Activated CD4-positive, alpha-beta memory T cell treated with anti-CD3 and anti-CD28 coated beads for 36 hours (primary cell): ENCODE data around the gene AK8. TPM values are rescaled to one million over a fixed set of nuclear protein-coding genes. Genes with fewer than 3 reads are reported as not detected.

Source experiments
- CTCF ChIA-PET: fragments of 350-600 bp; sonication (Branson Sonifier 250); formaldehyde crosslinking; loops from one replicate; lab custom pipeline; 2021; ENCODE audit warnings: antibody characterized with exemption, inconsistent platforms; lab: Charles Lee
- POLR2A ChIA-PET: fragments of 350-600 bp; sonication (Branson Sonifier 250); formaldehyde crosslinking; loops from one replicate; lab custom pipeline; 2021; ENCODE audit warnings: antibody characterized with exemption; lab: Charles Lee
- DNase-seq: peaks from one replicate; pipeline ENCODE4 v3.0.0-alpha.2; 2020
- H3K27ac Mint-ChIP-seq: one replicate; pipeline ENCODE4 v1.8.0; 2021; ENCODE audit warnings: mixed read lengths
- H3K27me3 Mint-ChIP-seq: one replicate; pipeline ENCODE4 v1.8.0; 2021; ENCODE audit warnings: mixed read lengths
- H3K36me3 Mint-ChIP-seq: one replicate; pipeline ENCODE4 v1.8.0; 2021; ENCODE audit warnings: mixed read lengths
- H3K4me1 Mint-ChIP-seq: one replicate; pipeline ENCODE4 v1.8.0; 2021; ENCODE audit warnings: low read depth, mixed read lengths
- H3K4me3 Mint-ChIP-seq: one replicate; pipeline ENCODE4 v1.8.0; 2021; ENCODE audit warnings: mild to moderate bottlenecking, mixed read lengths
- H3K9me3 Mint-ChIP-seq: one replicate; pipeline ENCODE4 v1.8.0; 2021; ENCODE audit warnings: mixed read lengths
- intact Hi-C: fragments of 100-400 bp; cut with micrococcal nuclease; formaldehyde crosslinking; loops from one replicate; pipeline ENCODE4 v1.15.1; 2023
- total RNA-seq, 2 experiments: library from RNA; stranded (reverse); gene quantifications; one replicate each; pipeline ENCODE4 v1.2.3, GENCODE V29; 2021

Gene AK8
- total RNA-seq, 2 experiments from 2014 or later = 0.10 to 0.39 TPM

GRCh38 chr9:132832171-132832881 is 45.8 kb downstream of the AK8 start:
- Mint-ChIP-seq H3K4me1 (no peaks in the 10 kb centered on the region), H3K9me3 (no peaks in the 10 kb centered on the region), H3K27me3 (peaks cover 12% of the 10 kb centered on the region), H3K27ac (no peak overlapping the region), H3K4me3 (no peak overlapping the region), H3K36me3 (no peaks in the 10 kb centered on the region)
- ChIA-PET POLR2A (no interaction called here), CTCF (no interaction called here)
- DNase-seq = no peak
- intact Hi-C loops = no loop called here

- no peak overlapping the region for H3K27ac Mint-ChIP-seq
- H3K9me3 Mint-ChIP-seq = no peaks in the 10 kb centered on the region
- intact Hi-C loops = no loop called here
- ChIA-PET POLR2A (no interaction called here), CTCF (no interaction called here)
- no peak for DNase-seq
- no peaks in the 10 kb centered on the region for H3K36me3 Mint-ChIP-seq
- H3K4me1 Mint-ChIP-seq = no peaks in the 10 kb centered on the region
- H3K27me3 Mint-ChIP-seq = peaks cover 25% of the 10 kb centered on the region
- no peak overlapping the region for H3K4me3 Mint-ChIP-seq
Observed at GRCh38 chr9:132828201-132828770, 49.8 kb downstream of the AK8 start.

- Mint-ChIP-seq H3K27ac (no peak overlapping the region), H3K4me1 (no peaks in the 10 kb centered on the region), H3K4me3 (no peak overlapping the region), H3K27me3 (peaks cover 30% of the 10 kb centered on the region), H3K36me3 (no peaks in the 10 kb centered on the region), H3K9me3 (no peaks in the 10 kb centered on the region)
- ChIA-PET POLR2A (no interaction called here), CTCF (no interaction called here)
- no peak for DNase-seq
- intact Hi-C loops = no loop called here
Observed at GRCh38 chr9:132827366-132827765, 50.7 kb downstream of the AK8 start.

- Mint-ChIP-seq H3K27ac (no peak overlapping the region), H3K4me3 (no peak overlapping the region), H3K36me3 (no peaks in the 10 kb centered on the region), H3K4me1 (no peaks in the 10 kb centered on the region), H3K9me3 (no peaks in the 10 kb centered on the region), H3K27me3 (peaks cover 32% of the 10 kb centered on the region)
- DNase-seq = no peak
- intact Hi-C loops = no loop called here
- ChIA-PET CTCF (no interaction called here), POLR2A (no interaction called here)
Observed at GRCh38 chr9:132826621-132827365, 51.3 kb downstream of the AK8 start.

- intact Hi-C loops = no loop called here
- no peak overlapping the region for H3K4me3 Mint-ChIP-seq
- ChIA-PET POLR2A (no interaction called here), CTCF (no interaction called here)
- DNase-seq = no peak
- no peaks in the 10 kb centered on the region for H3K36me3 Mint-ChIP-seq
- no peaks in the 10 kb centered on the region for H3K4me1 Mint-ChIP-seq
- H3K9me3 Mint-ChIP-seq = no peaks in the 10 kb centered on the region
- H3K27ac Mint-ChIP-seq = no peak overlapping the region
- H3K27me3 Mint-ChIP-seq = peaks cover 33% of the 10 kb centered on the region
Observed at GRCh38 chr9:132826131-132826530, 52.0 kb downstream of the AK8 start.

- DNase-seq = no peak
- intact Hi-C loops = no loop called here
- POLR2A ChIA-PET = no interaction called here
- Mint-ChIP-seq H3K27me3 (peaks cover 35% of the 10 kb centered on the region), H3K4me3 (no peak overlapping the region), H3K27ac (no peak overlapping the region), H3K9me3 (no peaks in the 10 kb centered on the region), H3K36me3 (no peaks in the 10 kb centered on the region), H3K4me1 (no peaks in the 10 kb centered on the region)
- CTCF ChIA-PET = no interaction called here
Observed at GRCh38 chr9:132825430-132825829, 52.7 kb downstream of the AK8 start.

- ChIA-PET POLR2A (no interaction called here), CTCF (no interaction called here)
- DNase-seq = no peak
- H3K27me3 Mint-ChIP-seq = peaks cover 38% of the 10 kb centered on the region
- H3K36me3 Mint-ChIP-seq = no peaks in the 10 kb centered on the region
- H3K4me3 Mint-ChIP-seq = no peak overlapping the region
- intact Hi-C loops = no loop called here
- no peak overlapping the region for H3K27ac Mint-ChIP-seq
- H3K9me3 Mint-ChIP-seq = no peaks in the 10 kb centered on the region
- no peaks in the 10 kb centered on the region for H3K4me1 Mint-ChIP-seq
Observed at GRCh38 chr9:132824951-132825350, 53.1 kb downstream of the AK8 start.

GRCh38 chr9:132824151-132824550 is 53.9 kb downstream of the AK8 start:
- ChIA-PET CTCF (no interaction called here), POLR2A (no interaction called here)
- Mint-ChIP-seq H3K27ac (no peak overlapping the region), H3K9me3 (no peaks in the 10 kb centered on the region), H3K36me3 (no peaks in the 10 kb centered on the region), H3K4me3 (no peak overlapping the region), H3K4me1 (no peaks in the 10 kb centered on the region), H3K27me3 (peaks cover 37% of the 10 kb centered on the region)
- intact Hi-C loops = no loop called here
- DNase-seq = no peak

- ChIA-PET POLR2A (no interaction called here), CTCF (no interaction called here)
- H3K4me3 Mint-ChIP-seq = no peak overlapping the region
- H3K4me1 Mint-ChIP-seq = no peaks in the 10 kb centered on the region
- intact Hi-C loops = no loop called here
- no peaks in the 10 kb centered on the region for H3K36me3 Mint-ChIP-seq
- no peak for DNase-seq
- no peak overlapping the region for H3K27ac Mint-ChIP-seq
- H3K27me3 Mint-ChIP-seq = peaks cover 36% of the 10 kb centered on the region
- H3K9me3 Mint-ChIP-seq = no peaks in the 10 kb centered on the region
Observed at GRCh38 chr9:132823370-132824145, 54.5 kb downstream of the AK8 start.

GRCh38 chr9:132820169-132820944 is 57.7 kb downstream of the AK8 start:
- H3K4me3 Mint-ChIP-seq = no peak overlapping the region
- H3K4me1 Mint-ChIP-seq = no peaks in the 10 kb centered on the region
- ChIA-PET POLR2A (no interaction called here), CTCF (interaction anchor here (1.4 kb wide), 1 partner anchor 82 kb away, joined by 6 read pairs; no protein-coding TSS in a partner anchor)
- intact Hi-C loops = no loop called here
- no peaks in the 10 kb centered on the region for H3K36me3 Mint-ChIP-seq
- no peak for DNase-seq
- no peak overlapping the region for H3K27ac Mint-ChIP-seq
- H3K9me3 Mint-ChIP-seq = no peaks in the 10 kb centered on the region
- H3K27me3 Mint-ChIP-seq = peaks cover 37% of the 10 kb centered on the region

- CTCF ChIA-PET = no interaction called here
- no peak for DNase-seq
- H3K27ac Mint-ChIP-seq = no peak overlapping the region
- no peaks in the 10 kb centered on the region for H3K9me3 Mint-ChIP-seq
- no peaks in the 10 kb centered on the region for H3K36me3 Mint-ChIP-seq
- POLR2A ChIA-PET = no interaction called here
- intact Hi-C loops = no loop called here
- H3K4me3 Mint-ChIP-seq = no peak overlapping the region
- H3K4me1 Mint-ChIP-seq = no peaks in the 10 kb centered on the region
- H3K27me3 Mint-ChIP-seq = peaks cover 32% of the 10 kb centered on the region
Observed at GRCh38 chr9:132818588-132818987, 59.5 kb downstream of the AK8 start.
